H9 (cell line): ENCODE data around the gene PALD1. TPM values are rescaled to one million over a fixed set of nuclear protein-coding genes. Genes with fewer than 3 reads are reported as not detected.

ENCODE experiments used
- DNase-seq: peaks from one replicate; pipeline ENCODE4 v3.0.0-alpha.2; 2017
- H2AFZ ChIP-seq: one replicate; pipeline ENCODE4 v1.6.1; 2013; ENCODE audit warnings: mild to moderate bottlenecking, low read length, control low read depth, moderate library complexity
- H2AK5ac ChIP-seq: 2 replicates; pipeline ENCODE4 v1.6.1; 2013; ENCODE audit warnings: low read length, control low read depth, mixed read lengths; ENCODE audit not compliant: insufficient read length
- H2BK120ac ChIP-seq: one replicate; pipeline ENCODE4 v1.6.1; 2013; ENCODE audit warnings: low read depth, mild to moderate bottlenecking, low read length, control low read depth, inconsistent platforms; ENCODE audit not compliant: poor library complexity, severe bottlenecking
- H2BK12ac ChIP-seq: 2 replicates; pipeline ENCODE4 v1.6.1; 2013; ENCODE audit warnings: low read length, control low read depth, mixed read lengths, low read depth; ENCODE audit not compliant: insufficient read length
- H2BK15ac ChIP-seq: 2 replicates; pipeline ENCODE4 v1.6.1; 2013; ENCODE audit warnings: low read depth, low read length, control low read depth
- H2BK20ac ChIP-seq: one replicate; pipeline ENCODE4 v1.6.1; 2013; ENCODE audit warnings: low read depth, mild to moderate bottlenecking, low read length, control low read depth, inconsistent platforms; ENCODE audit not compliant: poor library complexity, severe bottlenecking
- H2BK5ac ChIP-seq: 2 replicates; pipeline ENCODE4 v1.6.1; 2013; ENCODE audit warnings: low read length, control low read depth, mixed read lengths; ENCODE audit not compliant: insufficient read length
- H3K14ac ChIP-seq: 2 replicates; pipeline ENCODE4 v1.6.1; 2013; ENCODE audit warnings: low read length, control low read depth; ENCODE audit not compliant: insufficient read depth
- H3K18ac ChIP-seq: 2 replicates; pipeline ENCODE4 v1.6.1; 2013; ENCODE audit warnings: low read depth, mild to moderate bottlenecking, mixed read lengths, low read length, control low read depth; ENCODE audit not compliant: insufficient read length
- H3K23ac ChIP-seq: 2 replicates; pipeline ENCODE4 v1.6.1; 2013; ENCODE audit warnings: low read length, control low read depth, mixed read lengths, low read depth; ENCODE audit not compliant: insufficient read length
- H3K23me2 ChIP-seq: 2 replicates; pipeline ENCODE4 v1.6.1; 2013; ENCODE audit warnings: low read depth, mild to moderate bottlenecking, mixed read lengths, low read length, control low read depth; ENCODE audit not compliant: insufficient read length, poor library complexity, severe bottlenecking
- H3K27ac ChIP-seq: 2 replicates; pipeline ENCODE4 v1.5.1; 2013; ENCODE audit warnings: low read length, control low read depth, mixed read lengths, low read depth; ENCODE audit not compliant: insufficient read length
- H3K27me3 ChIP-seq: 2 replicates; pipeline ENCODE4 v1.6.1; 2013; ENCODE audit warnings: low read length, control low read depth, inconsistent platforms; ENCODE audit not compliant: insufficient read depth
- H3K4ac ChIP-seq: 2 replicates; pipeline ENCODE4 v1.6.1; 2013; ENCODE audit warnings: low read depth, mild to moderate bottlenecking, control low read depth, inconsistent platforms, low read length, moderate library complexity
- H3K4me1 ChIP-seq: 2 replicates; pipeline ENCODE4 v1.6.1; 2013; ENCODE audit warnings: low read length, control low read depth, inconsistent platforms; ENCODE audit not compliant: insufficient read depth
- H3K4me2 ChIP-seq: 2 replicates; pipeline ENCODE4 v1.6.1; 2013; ENCODE audit warnings: low read length, control low read depth, mixed read lengths; ENCODE audit not compliant: insufficient read length, insufficient read depth
- H3K56ac ChIP-seq: 2 replicates; pipeline ENCODE4 v1.6.1; 2013; ENCODE audit warnings: low read depth, mild to moderate bottlenecking, mixed read lengths, low read length, control low read depth; ENCODE audit not compliant: insufficient read length
- H3K79me1 ChIP-seq: 2 replicates; pipeline ENCODE4 v1.6.1; 2013; ENCODE audit warnings: low read depth, mild to moderate bottlenecking, moderate library complexity, low read length, control low read depth, inconsistent platforms; ENCODE audit not compliant: insufficient read depth, poor library complexity, severe bottlenecking
- H3K79me2 ChIP-seq: 2 replicates; pipeline ENCODE4 v1.6.1; 2013; ENCODE audit warnings: low read length, control low read depth, inconsistent platforms; ENCODE audit not compliant: insufficient read depth
- H3K9ac ChIP-seq: 2 replicates; pipeline ENCODE4 v1.6.1; 2013; ENCODE audit warnings: low read length, control low read depth, mixed read lengths; ENCODE audit not compliant: insufficient read length; ENCODE audit errors: extremely low read depth
- H3K9me3 ChIP-seq: one replicate; pipeline ENCODE4 v1.6.1; 2013; ENCODE audit warnings: low read depth, low read length, inconsistent platforms; ENCODE audit not compliant: control insufficient read depth
- H3T11ph ChIP-seq: one replicate; pipeline ENCODE4 v1.6.1; 2013; ENCODE audit warnings: mild to moderate bottlenecking, low read length, control low read depth, inconsistent platforms
- H4K20me1 ChIP-seq: one replicate; pipeline ENCODE4 v1.6.1; 2013; ENCODE audit not compliant: control insufficient read depth, insufficient read length, insufficient read depth
- H4K5ac ChIP-seq: 2 replicates; pipeline ENCODE4 v1.6.1; 2013; ENCODE audit warnings: low read depth, mild to moderate bottlenecking, mixed read lengths, low read length, control low read depth; ENCODE audit not compliant: insufficient read length
- H4K8ac ChIP-seq: replicated peaks from 2 replicates; pipeline ENCODE4 v1.6.1; 2013; ENCODE audit warnings: low read length, control low read depth, mixed read lengths, low read depth; ENCODE audit not compliant: insufficient read length
- H4K91ac ChIP-seq: 2 replicates; pipeline ENCODE4 v1.6.1; 2013; ENCODE audit warnings: low read depth, mild to moderate bottlenecking, moderate library complexity, mixed read lengths, low read length, control low read depth; ENCODE audit not compliant: insufficient read length
- H3K27ac Mint-ChIP-seq, 3 experiments: 2 replicates in 2 of 3; 3 replicates in 1 of 3; pipeline ENCODE4 v1.8.0; 2020 to 2021; ENCODE audit warnings: mixed read lengths in 3 of 3, mild to moderate bottlenecking in 1 of 3, moderate library complexity in 1 of 3
- H3K27me3 Mint-ChIP-seq: 2 replicates; pipeline ENCODE4 v1.8.0; 2021; ENCODE audit warnings: low read depth, mild to moderate bottlenecking, moderate library complexity, mixed read lengths
- H3K36me3 Mint-ChIP-seq, 3 experiments: 2 replicates in 2 of 3; 3 replicates in 1 of 3; pipeline ENCODE4 v1.8.0; 2020 to 2021; ENCODE audit warnings: low read depth in 3 of 3, mixed read lengths in 3 of 3; ENCODE audit not compliant: insufficient read depth in 1 of 3
- H3K4me1 Mint-ChIP-seq, 2 experiments: 2 replicates each; pipeline ENCODE4 v1.8.0; 2020; ENCODE audit warnings: mixed read lengths in 2 of 2
- H3K4me3 Mint-ChIP-seq, 2 experiments: 2 replicates in 1 of 2; 3 replicates in 1 of 2; pipeline ENCODE4 v1.8.0; 2020 to 2021; ENCODE audit warnings: mild to moderate bottlenecking in 2 of 2, mixed read lengths in 2 of 2, moderate library complexity in 1 of 2
- H3K9me3 Mint-ChIP-seq, 2 experiments: 2 replicates in 1 of 2; 3 replicates in 1 of 2; pipeline ENCODE4 v1.8.0; 2020; ENCODE audit warnings: mild to moderate bottlenecking in 2 of 2, mixed read lengths in 2 of 2, moderate library complexity in 1 of 2
- CTCF ChIP-seq: fragments of 200-600 bp; sonication (generic); conservative IDR thresholded peaks from 3 replicates; pipeline ENCODE4 v1.8.0; 2021; ENCODE audit warnings: antibody characterized with exemption, mild to moderate bottlenecking
- WGBS: extraction: QIAGEN DNeasy Blood & Tissue Kit; methylation state at CpG from one replicate; pipeline ENCODE4 v1.1.7; 2013; ENCODE audit warnings: missing lambda C conversion rate, low lambda C conversion rate, mixed read lengths; ENCODE audit not compliant: insufficient read length; ENCODE audit errors: extremely low coverage; 5-methylcytosine and 5-hydroxymethylcytosine counted together
- total RNA-seq: library from RNA; stranded (reverse); gene quantifications from 2 replicates; pipeline ENCODE4 v1.2.1, GENCODE V29; 2021

PALD1 gene
- total RNA-seq, 1 experiment from 2014 or later, result 21.1 TPM

DNA sequence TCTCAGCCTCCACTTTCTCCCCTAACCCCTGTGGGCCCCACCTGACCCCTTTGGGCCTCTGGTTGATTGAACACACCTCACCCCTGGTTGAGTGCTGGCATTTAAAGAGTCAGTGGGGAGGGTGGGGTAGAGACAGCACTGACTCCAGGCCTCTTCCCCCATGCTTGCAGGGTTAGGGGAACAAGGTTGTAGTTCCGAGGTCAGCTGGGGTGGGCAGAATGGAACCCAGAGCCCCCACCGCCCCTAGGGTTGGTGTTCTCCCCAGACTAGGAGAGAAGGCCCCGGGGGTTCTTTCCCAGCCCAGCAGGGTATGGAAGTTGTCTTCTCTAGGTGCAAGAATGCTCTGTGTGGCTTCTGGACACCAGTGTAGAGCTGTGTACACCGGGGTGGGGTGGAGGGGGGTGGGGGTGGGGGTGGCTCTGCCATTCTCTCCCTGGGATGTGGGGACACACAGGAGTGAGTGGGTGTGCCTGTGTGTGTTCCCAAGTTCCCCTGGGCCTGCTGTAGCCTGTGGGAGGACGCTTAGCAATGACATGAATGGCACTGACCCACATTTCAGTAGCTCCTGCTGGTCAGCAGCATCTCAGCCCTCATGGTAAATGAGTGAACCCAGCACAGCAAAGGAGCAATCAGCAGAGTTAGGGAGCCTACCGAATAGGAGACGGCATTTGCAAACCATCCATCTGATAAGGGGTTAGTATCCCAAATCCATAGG, 90.4 kb downstream of the PALD1 start:
- no peaks in the 10 kb centered on the region for H3K4me1 ChIP-seq
- H2AK5ac ChIP-seq, result no peak overlapping the region
- H3K27me3 ChIP-seq, result no peaks in the 10 kb centered on the region
- Mint-ChIP-seq H3K9me3 (no peaks in the 10 kb centered on the region), H3K27me3 (no peaks in the 10 kb centered on the region), H3K27ac (no peak overlapping the region; a peak in 1 of 7 replicates), H3K36me3 (peaks cover 0 to 6% (median 0%) of the 10 kb centered on the region in 3 experiments; a peak in 3 of 7 replicates), H3K4me3 (no peak overlapping the region), H3K4me1 (no peaks in the 10 kb centered on the region)
- H3K79me1 ChIP-seq, result no peaks in the 10 kb centered on the region
- no peak overlapping the region for H3K27ac ChIP-seq
- no peak overlapping the region for H3K56ac ChIP-seq
- no peaks in the 10 kb centered on the region for H4K20me1 ChIP-seq
- H2BK5ac ChIP-seq, result no peak overlapping the region
- TF ChIP-seq CTCF, result no peak
- no peak overlapping the region for H2AFZ ChIP-seq
- WGBS, result no CpG with 5 or more reads among the region's 7 CpGs
- no peak overlapping the region for H3K18ac ChIP-seq
- no peak overlapping the region for H4K8ac ChIP-seq
- no peak overlapping the region for H2BK15ac ChIP-seq
- H3K4me2 ChIP-seq, result no peak overlapping the region
- H3K14ac ChIP-seq, result no peak overlapping the region
- H3K4ac ChIP-seq, result no peak overlapping the region
- H3T11ph ChIP-seq, result no peak overlapping the region
- H3K9me3 ChIP-seq, result no peaks in the 10 kb centered on the region
- no peak overlapping the region for H3K9ac ChIP-seq
- H2BK20ac ChIP-seq, result no peak overlapping the region
- no peaks in the 10 kb centered on the region for H3K79me2 ChIP-seq
- no peak overlapping the region for H2BK12ac ChIP-seq
- no peak overlapping the region for H3K23ac ChIP-seq
- no peak overlapping the region for H4K5ac ChIP-seq
- no peak for DNase-seq
- no peaks in the 10 kb centered on the region for H3K23me2 ChIP-seq
- H4K91ac ChIP-seq, result no peak overlapping the region
- no peak overlapping the region for H2BK120ac ChIP-seq
